ENCODE data around the gene DENND5B.

GRCh38 chr12:31406345-31406744 lies 184.6 kb downstream of the DENND5B start:
- TF ChIP-seq, protein P1, sequence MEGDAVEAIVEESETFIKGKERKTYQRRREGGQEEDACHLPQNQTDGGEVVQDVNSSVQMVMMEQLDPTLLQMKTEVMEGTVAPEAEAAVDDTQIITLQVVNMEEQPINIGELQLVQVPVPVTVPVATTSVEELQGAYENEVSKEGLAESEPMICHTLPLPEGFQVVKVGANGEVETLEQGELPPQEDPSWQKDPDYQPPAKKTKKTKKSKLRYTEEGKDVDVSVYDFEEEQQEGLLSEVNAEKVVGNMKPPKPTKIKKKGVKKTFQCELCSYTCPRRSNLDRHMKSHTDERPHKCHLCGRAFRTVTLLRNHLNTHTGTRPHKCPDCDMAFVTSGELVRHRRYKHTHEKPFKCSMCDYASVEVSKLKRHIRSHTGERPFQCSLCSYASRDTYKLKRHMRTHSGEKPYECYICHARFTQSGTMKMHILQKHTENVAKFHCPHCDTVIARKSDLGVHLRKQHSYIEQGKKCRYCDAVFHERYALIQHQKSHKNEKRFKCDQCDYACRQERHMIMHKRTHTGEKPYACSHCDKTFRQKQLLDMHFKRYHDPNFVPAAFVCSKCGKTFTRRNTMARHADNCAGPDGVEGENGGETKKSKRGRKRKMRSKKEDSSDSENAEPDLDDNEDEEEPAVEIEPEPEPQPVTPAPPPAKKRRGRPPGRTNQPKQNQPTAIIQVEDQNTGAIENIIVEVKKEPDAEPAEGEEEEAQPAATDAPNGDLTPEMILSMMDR (IDR thresholded peaks at IDR 0.05), result no peak
- TF ChIP-seq POLR2AphosphoS5 (IDR thresholded peaks at IDR 0.05) (no peak), POLR2A (IDR thresholded peaks at IDR 0.05) (no peak)
